Activated CD8-positive, alpha-beta memory T cell treated with anti-CD3 and anti-CD28 coated beads, Interleukin-2, amount 50 U/mL, for 4 hours (primary cell): ENCODE measurements around the gene RFX7.

Experiments
- DNase-seq: peaks from one replicate; pipeline ENCODE4 v3.0.0-alpha.2; 2020

The RFX7 gene

GRCh38 chr15:56124391-56124790, 119.3 kb downstream of the RFX7 start:
- DNase-seq: no peak

- no peak for DNase-seq
Measured at GRCh38 chr15:56105855-56106254, 137.8 kb downstream of the RFX7 start.

- no peak for DNase-seq
Measured at GRCh38 chr15:56102441-56102840, 141.2 kb downstream of the RFX7 start.

GRCh38 chr15:56099311-56099710, 144.4 kb downstream of the RFX7 start:
- DNase-seq: no peak

- no peak for DNase-seq
Measured at GRCh38 chr15:56098195-56098863, 145.3 kb downstream of the RFX7 start.

GRCh38 chr15:56095406-56095805, 148.3 kb downstream of the RFX7 start:
- no peak for DNase-seq

GRCh38 chr15:56094171-56094570, 149.5 kb downstream of the RFX7 start:
- no peak for DNase-seq

GRCh38 chr15:56088389-56088788, 155.3 kb downstream of the RFX7 start:
- DNase-seq: no peak

GRCh38 chr15:56086566-56086965, 157.1 kb downstream of the RFX7 start:
- DNase-seq: no peak

- DNase-seq: no peak
Measured at GRCh38 chr15:56082263-56082761, 161.4 kb downstream of the RFX7 start.

- DNase-seq: no peak
Measured at GRCh38 chr15:56077081-56077480, 166.6 kb downstream of the RFX7 start.

GRCh38 chr15:56076640-56077039, 167.0 kb downstream of the RFX7 start:
- no peak for DNase-seq

- no peak for DNase-seq
Measured at GRCh38 chr15:56074481-56075265, 169.0 kb downstream of the RFX7 start.

- DNase-seq: no peak
Measured at GRCh38 chr15:56064152-56064551, 179.5 kb downstream of the RFX7 start.

- DNase-seq: no peak
Measured at GRCh38 chr15:56059716-56060115, 184.0 kb downstream of the RFX7 start.

- no peak for DNase-seq
Measured at GRCh38 chr15:56058986-56059385, 184.7 kb downstream of the RFX7 start.

GRCh38 chr15:56056626-56057025, 187.1 kb downstream of the RFX7 start:
- DNase-seq: no peak

GRCh38 chr15:56053046-56053400, 190.7 kb downstream of the RFX7 start:
- DNase-seq: no peak

GRCh38 chr15:56052395-56053045, 191.2 kb downstream of the RFX7 start:
- DNase-seq: no peak

GRCh38 chr15:56051676-56052075, 192.0 kb downstream of the RFX7 start:
- no peak for DNase-seq

- no peak for DNase-seq
Measured at GRCh38 chr15:56049577-56049976, 194.1 kb downstream of the RFX7 start.

- DNase-seq: no peak
Measured at GRCh38 chr15:56047354-56047753, 196.3 kb downstream of the RFX7 start.

- no peak for DNase-seq
Measured at GRCh38 chr15:56045068-56045748, 198.5 kb downstream of the RFX7 start.
